Neural cell (in vitro differentiated cells): Measurements from ENCODE around the gene ZBED4. TPM values are rescaled to one million over a fixed set of nuclear protein-coding genes. Genes with fewer than 3 reads are reported as not detected.

Source experiments
- H2AFZ ChIP-seq: fragments of 200-600, 300-800 bp; sonication (generic), shearing (Covaris generic); 2 replicates; pipeline ENCODE4 v1.6.0; 2014; ENCODE audit warnings: low read depth, mild to moderate bottlenecking, antibody characterized with exemption, low read length, moderate library complexity
- H3F3A ChIP-seq: fragments of 200-600 bp; shearing (Covaris generic); 2 replicates; pipeline ENCODE4 v1.6.1; 2016; ENCODE audit warnings: mild to moderate bottlenecking, moderate library complexity, mixed read lengths, antibody characterized with exemption, low read length; ENCODE audit not compliant: insufficient read depth, poor library complexity, severe bottlenecking
- H3K27ac ChIP-seq: fragments of 200-600, 300-800 bp; sonication (generic), shearing (Covaris generic); 2 replicates; pipeline ENCODE4 v1.5.1; 2014; ENCODE audit warnings: mild to moderate bottlenecking, low read length, moderate library complexity
- H3K27me3 ChIP-seq: fragments of 300-800, 200-600 bp; sonication (generic), shearing (Covaris generic); 2 replicates; pipeline ENCODE4 v1.6.0; 2014; ENCODE audit warnings: mild to moderate bottlenecking, low read depth, low read length, moderate library complexity; ENCODE audit not compliant: insufficient read depth
- H3K36me3 ChIP-seq: fragments of 300-800, 200-600 bp; sonication (generic), shearing (Covaris generic); 2 replicates; pipeline ENCODE4 v1.5.1; 2014; ENCODE audit warnings: mild to moderate bottlenecking, antibody characterized with exemption, low read length, moderate library complexity; ENCODE audit not compliant: insufficient read depth
- H3K4me2 ChIP-seq: fragments of 300-800, 200-600 bp; sonication (generic), shearing (Covaris generic); 2 replicates; pipeline ENCODE4 v1.6.0; 2014; ENCODE audit warnings: mild to moderate bottlenecking, low read length
- H3K4me3 ChIP-seq: fragments of 300-800, 200-600 bp; sonication (generic), shearing (Covaris generic); 2 replicates; pipeline ENCODE4 v1.5.1; 2014; ENCODE audit warnings: mild to moderate bottlenecking, low read length, moderate library complexity
- H3K79me2 ChIP-seq: fragments of 200-600 bp; shearing (Covaris generic); replicated peaks from 2 replicates; pipeline ENCODE4 v1.6.0; 2014; ENCODE audit warnings: mild to moderate bottlenecking, low read length, moderate library complexity; ENCODE audit not compliant: insufficient read depth
- H3K9ac ChIP-seq: fragments of 300-800, 200-600 bp; sonication (generic), shearing (Covaris generic); 2 replicates; pipeline ENCODE4 v1.6.1; 2016; ENCODE audit warnings: mild to moderate bottlenecking, low read length, mixed read lengths
- H3K9me2 ChIP-seq: fragments of 200-600 bp; shearing (Covaris generic); 2 replicates; pipeline ENCODE4 v1.6.1; 2016; ENCODE audit warnings: mild to moderate bottlenecking, low read length, mixed read lengths; ENCODE audit not compliant: insufficient read depth
- H3K9me3 ChIP-seq: fragments of 200-600, 300-800 bp; sonication (generic), shearing (Covaris generic); 2 replicates; pipeline ENCODE4 v1.6.1; 2016; ENCODE audit warnings: mild to moderate bottlenecking, mixed run types, low read length, moderate library complexity, mixed read lengths
- H4K20me1 ChIP-seq: fragments of 200-600 bp; shearing (Covaris generic); 2 replicates; pipeline ENCODE4 v1.6.1; 2016; ENCODE audit warnings: mild to moderate bottlenecking, mixed run types; ENCODE audit not compliant: insufficient read depth
- EP300 ChIP-seq: fragments of 450-650 bp; conservative IDR thresholded peaks from 2 replicates; pipeline ENCODE4 v1.6.1; 2014; ENCODE audit warnings: antibody characterized with exemption, mild to moderate bottlenecking, moderate library complexity; ENCODE audit not compliant: poor library complexity, severe bottlenecking
- EZH2 ChIP-seq: fragments of 200-600, 300-800 bp; shearing (Covaris generic), sonication (generic); IDR thresholded peaks from 2 replicates; pipeline ENCODE4 v1.6.1; 2014; ENCODE audit warnings: antibody characterized with exemption, low read length, borderline replicate concordance, mild to moderate bottlenecking; ENCODE audit not compliant: insufficient read depth, poor library complexity, severe bottlenecking
- MXI1 ChIP-seq: fragments of 450-650 bp; conservative IDR thresholded peaks from 2 replicates; pipeline ENCODE4 v1.6.1; 2014; ENCODE audit warnings: antibody characterized with exemption, mild to moderate bottlenecking; ENCODE audit not compliant: poor library complexity, severe bottlenecking
- POLR2AphosphoS5 ChIP-seq: IDR thresholded peaks from 2 replicates; pipeline ENCODE4 v1.6.1; 2012
- RAD21 ChIP-seq: fragments of 450-650 bp; conservative IDR thresholded peaks from 2 replicates; pipeline ENCODE4 v1.6.1; 2014; ENCODE audit warnings: antibody characterized with exemption, mild to moderate bottlenecking, moderate library complexity
- SMC3 ChIP-seq: fragments of 450-650 bp; conservative IDR thresholded peaks from 2 replicates; pipeline ENCODE4 v1.6.1; 2014; ENCODE audit warnings: antibody characterized with exemption, mild to moderate bottlenecking, moderate library complexity; ENCODE audit not compliant: poor library complexity
- TAF1 ChIP-seq: IDR thresholded peaks from 2 replicates; pipeline ENCODE4 v1.6.1; 2012; ENCODE audit warnings: low read depth
- polyA plus RNA-seq: library from polyadenylated mRNA; depleted of rRNA; stranded (reverse); fragments of >200 nt; gene quantifications from 2 replicates; pipeline ENCODE4 v1.2.3, GENCODE V29; 2014
- TF ChIP-seq, protein P1 (sequence below): IDR thresholded peaks from 2 replicates; pipeline ENCODE4 v1.6.1; 2012; ENCODE audit warnings: borderline replicate concordance
- TF ChIP-seq, protein P2 (sequence below): fragments of 450-650 bp; IDR thresholded peaks from 2 replicates; pipeline ENCODE4 v1.5.1; 2014; ENCODE audit warnings: antibody characterized with exemption, mild to moderate bottlenecking, moderate library complexity; ENCODE audit not compliant: poor library complexity, severe bottlenecking

ZBED4 gene
- polyA plus RNA-seq, 1 donor from 2014 or later = 15.0 TPM

DNA sequence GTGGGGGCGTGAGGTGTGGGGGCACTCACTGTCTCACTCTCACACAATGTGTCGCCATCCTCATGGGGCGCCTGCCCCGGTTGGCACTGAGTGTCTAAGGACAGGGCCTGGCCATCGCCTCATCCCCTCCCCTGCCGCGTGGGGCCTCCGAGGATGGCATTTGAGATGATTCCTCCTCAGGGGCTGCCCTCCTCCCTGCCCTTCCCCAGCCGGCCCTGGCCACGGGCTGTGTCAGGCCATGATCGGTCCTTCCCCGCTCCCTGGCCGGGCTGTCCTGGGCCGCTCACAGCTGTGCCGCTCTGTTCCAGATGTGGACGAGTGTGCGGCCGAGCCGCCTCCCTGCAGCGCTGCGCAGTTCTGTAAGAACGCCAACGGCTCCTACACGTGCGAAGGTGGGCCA, 69.3 kb downstream of the ZBED4 start:
- Histone ChIP-seq H3F3A (no peaks in the 10 kb centered on the region), H3K9ac (no peak overlapping the region), H3K36me3 (no peaks in the 10 kb centered on the region), H2AFZ (no peak overlapping the region), H3K27ac (no peak overlapping the region), H3K4me2 (no peak overlapping the region), H3K9me3 (no peaks in the 10 kb centered on the region), H3K9me2 (no peaks in the 10 kb centered on the region), H3K27me3 (no peaks in the 10 kb centered on the region), H4K20me1 (peaks cover 2% of the 10 kb centered on the region), H3K4me3 (no peak overlapping the region), H3K79me2 (no peaks in the 10 kb centered on the region)
- TF ChIP-seq TAF1 = no peak
- no peak for TF ChIP-seq EZH2
- no peak for TF ChIP-seq RAD21
- no peak for TF ChIP-seq MXI1
- TF ChIP-seq, protein P1, sequence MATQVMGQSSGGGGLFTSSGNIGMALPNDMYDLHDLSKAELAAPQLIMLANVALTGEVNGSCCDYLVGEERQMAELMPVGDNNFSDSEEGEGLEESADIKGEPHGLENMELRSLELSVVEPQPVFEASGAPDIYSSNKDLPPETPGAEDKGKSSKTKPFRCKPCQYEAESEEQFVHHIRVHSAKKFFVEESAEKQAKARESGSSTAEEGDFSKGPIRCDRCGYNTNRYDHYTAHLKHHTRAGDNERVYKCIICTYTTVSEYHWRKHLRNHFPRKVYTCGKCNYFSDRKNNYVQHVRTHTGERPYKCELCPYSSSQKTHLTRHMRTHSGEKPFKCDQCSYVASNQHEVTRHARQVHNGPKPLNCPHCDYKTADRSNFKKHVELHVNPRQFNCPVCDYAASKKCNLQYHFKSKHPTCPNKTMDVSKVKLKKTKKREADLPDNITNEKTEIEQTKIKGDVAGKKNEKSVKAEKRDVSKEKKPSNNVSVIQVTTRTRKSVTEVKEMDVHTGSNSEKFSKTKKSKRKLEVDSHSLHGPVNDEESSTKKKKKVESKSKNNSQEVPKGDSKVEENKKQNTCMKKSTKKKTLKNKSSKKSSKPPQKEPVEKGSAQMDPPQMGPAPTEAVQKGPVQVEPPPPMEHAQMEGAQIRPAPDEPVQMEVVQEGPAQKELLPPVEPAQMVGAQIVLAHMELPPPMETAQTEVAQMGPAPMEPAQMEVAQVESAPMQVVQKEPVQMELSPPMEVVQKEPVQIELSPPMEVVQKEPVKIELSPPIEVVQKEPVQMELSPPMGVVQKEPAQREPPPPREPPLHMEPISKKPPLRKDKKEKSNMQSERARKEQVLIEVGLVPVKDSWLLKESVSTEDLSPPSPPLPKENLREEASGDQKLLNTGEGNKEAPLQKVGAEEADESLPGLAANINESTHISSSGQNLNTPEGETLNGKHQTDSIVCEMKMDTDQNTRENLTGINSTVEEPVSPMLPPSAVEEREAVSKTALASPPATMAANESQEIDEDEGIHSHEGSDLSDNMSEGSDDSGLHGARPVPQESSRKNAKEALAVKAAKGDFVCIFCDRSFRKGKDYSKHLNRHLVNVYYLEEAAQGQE = no peak
- no peak for TF ChIP-seq POLR2AphosphoS5
- TF ChIP-seq EP300 = no peak
- no peak for TF ChIP-seq SMC3
- TF ChIP-seq, protein P2, sequence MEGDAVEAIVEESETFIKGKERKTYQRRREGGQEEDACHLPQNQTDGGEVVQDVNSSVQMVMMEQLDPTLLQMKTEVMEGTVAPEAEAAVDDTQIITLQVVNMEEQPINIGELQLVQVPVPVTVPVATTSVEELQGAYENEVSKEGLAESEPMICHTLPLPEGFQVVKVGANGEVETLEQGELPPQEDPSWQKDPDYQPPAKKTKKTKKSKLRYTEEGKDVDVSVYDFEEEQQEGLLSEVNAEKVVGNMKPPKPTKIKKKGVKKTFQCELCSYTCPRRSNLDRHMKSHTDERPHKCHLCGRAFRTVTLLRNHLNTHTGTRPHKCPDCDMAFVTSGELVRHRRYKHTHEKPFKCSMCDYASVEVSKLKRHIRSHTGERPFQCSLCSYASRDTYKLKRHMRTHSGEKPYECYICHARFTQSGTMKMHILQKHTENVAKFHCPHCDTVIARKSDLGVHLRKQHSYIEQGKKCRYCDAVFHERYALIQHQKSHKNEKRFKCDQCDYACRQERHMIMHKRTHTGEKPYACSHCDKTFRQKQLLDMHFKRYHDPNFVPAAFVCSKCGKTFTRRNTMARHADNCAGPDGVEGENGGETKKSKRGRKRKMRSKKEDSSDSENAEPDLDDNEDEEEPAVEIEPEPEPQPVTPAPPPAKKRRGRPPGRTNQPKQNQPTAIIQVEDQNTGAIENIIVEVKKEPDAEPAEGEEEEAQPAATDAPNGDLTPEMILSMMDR = no peak

DNA sequence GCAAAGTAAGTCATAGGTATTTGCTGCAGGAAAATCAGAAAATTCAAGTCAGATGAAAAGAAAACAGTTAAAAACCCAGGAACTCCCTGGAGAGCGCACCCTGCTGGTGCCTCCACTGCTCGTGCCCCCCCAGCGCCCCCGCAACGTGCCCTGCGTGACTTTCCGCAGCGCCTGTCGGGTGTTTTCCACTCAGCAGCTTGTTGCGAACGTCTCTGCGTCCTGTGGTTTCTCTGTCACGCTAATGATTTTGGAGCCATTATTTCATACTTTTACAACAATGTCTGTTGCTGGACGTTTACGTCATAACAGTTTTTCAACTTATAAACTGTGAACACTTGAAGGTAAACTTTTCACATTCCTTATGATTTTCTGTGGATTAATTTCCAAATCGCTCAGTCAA, 69.8 kb downstream of the ZBED4 start:
- TF ChIP-seq RAD21 (no peak), EP300 (no peak), EZH2 (no peak), SMC3 (no peak), TAF1 (no peak), MXI1 (no peak), POLR2AphosphoS5 (no peak)
- TF ChIP-seq, protein P2 = no peak
- TF ChIP-seq, protein P1 = no peak
- Histone ChIP-seq H3K27me3 (no peaks in the 10 kb centered on the region), H3F3A (no peaks in the 10 kb centered on the region), H3K9me2 (no peaks in the 10 kb centered on the region), H3K36me3 (no peaks in the 10 kb centered on the region), H3K9ac (no peak overlapping the region), H4K20me1 (peaks cover 2% of the 10 kb centered on the region), H3K79me2 (no peaks in the 10 kb centered on the region), H3K9me3 (no peaks in the 10 kb centered on the region), H3K4me2 (no peak overlapping the region), H3K4me3 (no peak overlapping the region), H2AFZ (no peak overlapping the region), H3K27ac (no peak overlapping the region)
